AG04450 (cell line): ENCODE measurements around the gene FOXO6. TPM values are rescaled to one million over a fixed set of nuclear protein-coding genes. Genes with fewer than 3 reads are reported as not detected.

ENCODE experiments used
- CTCF ChIA-PET: fragments of 300-600, 350-600 bp; formaldehyde crosslinking; extraction: SDS; loops from one replicate; lab custom pipeline; 2022; ENCODE audit warnings: antibody characterized with exemption, inconsistent platforms; lab: Charles Lee
- POLR2A ChIA-PET: fragments of 350-600 bp; formaldehyde crosslinking; extraction: SDS; loops from one replicate; lab custom pipeline; 2021; ENCODE audit warnings: antibody characterized with exemption, inconsistent platforms; lab: Yijun Ruan, JAX
- DNase-seq: peaks from one replicate; pipeline ENCODE4 v3.0.0-alpha.2; 2011; ENCODE audit warnings: low read depth, low spot score
- H3K27ac ChIP-seq: one replicate; pipeline ENCODE4 v1.5.1; 2012; ENCODE audit warnings: low read depth, low read length, control low read depth
- H3K27me3 ChIP-seq: one replicate; pipeline ENCODE4 v1.6.0; 2012; ENCODE audit warnings: low read length; ENCODE audit not compliant: control insufficient read depth, insufficient read depth
- H3K4me3 ChIP-seq: 2 replicates; pipeline ENCODE4 v1.5.1; 2011; ENCODE audit warnings: mild to moderate bottlenecking, low read depth, low read length, control low read depth
- H3K9me3 ChIP-seq: 2 replicates; pipeline ENCODE4 v1.5.1; 2012; ENCODE audit warnings: low read length; ENCODE audit not compliant: control insufficient read depth, insufficient read depth
- CTCF ChIP-seq: IDR thresholded peaks from 2 replicates; pipeline ENCODE4 v1.5.1; 2011; ENCODE audit warnings: low read depth, low read length, control low read depth, inconsistent platforms
- polyA plus RNA-seq: library from polyadenylated mRNA; depleted of rRNA; stranded (reverse); fragments of >200 nt; gene quantifications from 2 replicates; pipeline ENCODE4 v1.2.3, GENCODE V29; 2011

FOXO6 gene
- polyA plus RNA-seq, 1 experiment: not detected

- Histone ChIP-seq H3K4me3 (no peak overlapping the region), H3K27ac (no peak overlapping the region), H3K9me3 (no peaks in the 10 kb centered on the region; the same call in 1 of the 2 replicates), H3K27me3 (peaks cover 75% of the 10 kb centered on the region)
- CTCF ChIA-PET: no interaction called here
- no peak for TF ChIP-seq CTCF
- POLR2A ChIA-PET: no interaction called here
- no peak for DNase-seq
These were observed 29.3 kb downstream of the FOXO6 start for GRCh38 chr1:41390573-41390972.

- no peak overlapping the region for H3K4me3 ChIP-seq
- ChIA-PET CTCF (no interaction called here), POLR2A (no interaction called here)
- H3K9me3 ChIP-seq: no peaks in the 10 kb centered on the region; the same call in 1 of the 2 replicates
- no peak for DNase-seq
- H3K27ac ChIP-seq: no peak overlapping the region
- no peak for TF ChIP-seq CTCF
- H3K27me3 ChIP-seq: peaks cover 74% of the 10 kb centered on the region
These were observed 30.7 kb downstream of the FOXO6 start for GRCh38 chr1:41391834-41392527.

- CTCF ChIA-PET: no interaction called here
- Histone ChIP-seq H3K9me3 (no peaks in the 10 kb centered on the region; the same call in 1 of the 2 replicates), H3K27ac (no peak overlapping the region), H3K27me3 (peaks cover 70% of the 10 kb centered on the region), H3K4me3 (no peak overlapping the region)
- POLR2A ChIA-PET: no interaction called here
- TF ChIP-seq CTCF: no peak
- DNase-seq: no peak
These were observed 31.3 kb downstream of the FOXO6 start for GRCh38 chr1:41392528-41392924.

- no peak overlapping the region for H3K27ac ChIP-seq
- CTCF ChIA-PET: no interaction called here
- H3K4me3 ChIP-seq: no peak overlapping the region
- H3K27me3 ChIP-seq: peaks cover 65% of the 10 kb centered on the region
- no peak for TF ChIP-seq CTCF
- POLR2A ChIA-PET: no interaction called here
- DNase-seq: no peak
- H3K9me3 ChIP-seq: no peaks in the 10 kb centered on the region; the same call in 1 of the 2 replicates
These were observed 32.6 kb downstream of the FOXO6 start for GRCh38 chr1:41393716-41394368.

GRCh38 chr1:41394369-41394744 lies 33.1 kb downstream of the FOXO6 start:
- POLR2A ChIA-PET: no interaction called here
- H3K27ac ChIP-seq: no peak overlapping the region
- TF ChIP-seq CTCF: no peak
- peaks cover 64% of the 10 kb centered on the region for H3K27me3 ChIP-seq
- CTCF ChIA-PET: no interaction called here
- H3K9me3 ChIP-seq: no peaks in the 10 kb centered on the region; the same call in 1 of the 2 replicates
- DNase-seq: no peak
- H3K4me3 ChIP-seq: no peak overlapping the region
